22Rv1 (cell line): Measurements from ENCODE around the gene CC2D2A.

ENCODE experiments used
- H3K27ac ChIP-seq: fragments of 450-650 bp; 2 replicates; pipeline ENCODE4 v1.5.1; 2017
- CTCF ChIP-seq: fragments of 450-650 bp; IDR thresholded peaks from 2 replicates; pipeline ENCODE4 v1.5.1; 2017; ENCODE audit warnings: mild to moderate bottlenecking
- ZFX ChIP-seq: fragments of 450-650 bp; IDR thresholded peaks from 2 replicates; pipeline ENCODE4 v1.6.1; 2017; ENCODE audit warnings: antibody characterized with exemption, borderline replicate concordance

The CC2D2A gene

GRCh38 chr4:15482842-15483241, 13.2 kb downstream of the CC2D2A start:
- H3K27ac ChIP-seq, result no peak overlapping the region
- TF ChIP-seq ZFX, result no peak
- TF ChIP-seq CTCF, result no peak

GRCh38 chr4:15488136-15488535, 18.5 kb downstream of the CC2D2A start:
- no peak overlapping the region for H3K27ac ChIP-seq
- no peak for TF ChIP-seq CTCF

GRCh38 chr4:15488658-15489470, 19.2 kb downstream of the CC2D2A start:
- no peak overlapping the region for H3K27ac ChIP-seq
- no peak for TF ChIP-seq CTCF
- no peak for TF ChIP-seq ZFX

GRCh38 chr4:15489551-15489950, 19.9 kb downstream of the CC2D2A start:
- TF ChIP-seq CTCF (no peak), ZFX (no peak)
- H3K27ac ChIP-seq, result no peak overlapping the region

- H3K27ac ChIP-seq, result no peak overlapping the region
- TF ChIP-seq ZFX (no peak), CTCF (no peak)
These were observed 23.7 kb downstream of the CC2D2A start for GRCh38 chr4:15493411-15493810.

GRCh38 chr4:15495621-15496020, 25.9 kb downstream of the CC2D2A start:
- no peak for TF ChIP-seq ZFX
- TF ChIP-seq CTCF, result no peak
- H3K27ac ChIP-seq, result no peak overlapping the region

GRCh38 chr4:15498356-15498755, 28.7 kb downstream of the CC2D2A start:
- no peak overlapping the region for H3K27ac ChIP-seq
- TF ChIP-seq ZFX (no peak), CTCF (no peak)
